Suprapubic skin (tissue), 4 donors: Measurements from ENCODE around the gene LMNTD2.

Source experiments
- EP300 ChIP-seq: sonication (generic); formaldehyde crosslinking; IDR thresholded peaks from one replicate; pipeline ENCODE4 v1.6.1; 2017; ENCODE audit warnings: antibody characterized with exemption
- POLR2A ChIP-seq, 2 donors: fragments of 450-650 bp; IDR thresholded peaks; one replicate each; pipeline ENCODE4 v1.6.1; 2017; ENCODE audit warnings: antibody characterized with exemption in 2 of 2, mild to moderate bottlenecking in 2 of 2, moderate library complexity in 2 of 2
- POLR2AphosphoS5 ChIP-seq, 3 donors: sonication (generic); formaldehyde crosslinking; IDR thresholded peaks; one replicate each; pipeline ENCODE4 v1.6.1; 2017; ENCODE audit warnings: antibody characterized with exemption in 3 of 3
- TF ChIP-seq, protein P1 (sequence below), 2 donors: fragments of 200-600 bp in 1 of 2; fragments of 450-650 bp in 1 of 2; sonication (generic) in 1 of 2; IDR thresholded peaks; one replicate each; pipeline ENCODE4 v1.5.1; 2016 to 2019; ENCODE audit warnings: antibody characterized with exemption in 2 of 2, mild to moderate bottlenecking in 1 of 2, moderate library complexity in 1 of 2

DNA sequence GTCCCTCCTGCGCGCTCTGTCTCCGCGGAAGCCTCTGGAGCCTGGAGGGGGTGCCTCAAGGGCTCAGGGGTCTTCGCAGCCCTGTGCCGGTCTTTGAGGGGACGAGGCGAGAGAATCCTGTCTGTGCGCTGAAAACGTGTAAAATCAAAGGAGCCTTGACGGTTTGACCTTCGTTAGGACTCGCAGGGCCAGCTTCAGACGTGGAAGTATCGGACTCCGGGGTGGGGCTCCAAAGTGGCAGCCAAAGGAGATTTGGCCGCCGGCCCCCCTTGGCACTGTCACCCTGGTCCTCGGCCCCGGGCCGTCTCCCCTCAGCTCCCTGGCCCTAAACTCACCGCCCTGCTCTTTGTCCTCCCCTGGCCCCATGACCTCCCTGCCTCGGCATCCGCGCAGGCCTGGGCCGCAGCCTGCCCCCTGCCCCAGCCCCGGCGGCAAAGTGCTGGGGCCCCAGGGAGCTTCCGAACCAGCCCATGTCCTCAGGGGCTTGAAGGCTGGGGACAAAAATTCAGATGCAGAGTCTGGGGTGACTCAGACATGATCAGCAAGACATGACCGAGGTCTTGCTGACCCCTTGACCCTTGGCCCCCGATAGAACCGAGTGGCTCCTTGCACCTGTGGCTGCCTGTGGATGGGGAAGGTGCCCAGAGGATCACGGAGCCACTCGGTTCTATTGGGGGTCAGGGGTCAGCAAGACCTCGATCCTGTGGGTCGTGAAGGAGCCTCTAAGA is 8.8 kb upstream of the LMNTD2 start:
- TF ChIP-seq, protein P1, sequence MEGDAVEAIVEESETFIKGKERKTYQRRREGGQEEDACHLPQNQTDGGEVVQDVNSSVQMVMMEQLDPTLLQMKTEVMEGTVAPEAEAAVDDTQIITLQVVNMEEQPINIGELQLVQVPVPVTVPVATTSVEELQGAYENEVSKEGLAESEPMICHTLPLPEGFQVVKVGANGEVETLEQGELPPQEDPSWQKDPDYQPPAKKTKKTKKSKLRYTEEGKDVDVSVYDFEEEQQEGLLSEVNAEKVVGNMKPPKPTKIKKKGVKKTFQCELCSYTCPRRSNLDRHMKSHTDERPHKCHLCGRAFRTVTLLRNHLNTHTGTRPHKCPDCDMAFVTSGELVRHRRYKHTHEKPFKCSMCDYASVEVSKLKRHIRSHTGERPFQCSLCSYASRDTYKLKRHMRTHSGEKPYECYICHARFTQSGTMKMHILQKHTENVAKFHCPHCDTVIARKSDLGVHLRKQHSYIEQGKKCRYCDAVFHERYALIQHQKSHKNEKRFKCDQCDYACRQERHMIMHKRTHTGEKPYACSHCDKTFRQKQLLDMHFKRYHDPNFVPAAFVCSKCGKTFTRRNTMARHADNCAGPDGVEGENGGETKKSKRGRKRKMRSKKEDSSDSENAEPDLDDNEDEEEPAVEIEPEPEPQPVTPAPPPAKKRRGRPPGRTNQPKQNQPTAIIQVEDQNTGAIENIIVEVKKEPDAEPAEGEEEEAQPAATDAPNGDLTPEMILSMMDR (IDR thresholded peaks at IDR 0.05) = no peak
- no peak for TF ChIP-seq POLR2A (IDR thresholded peaks at IDR 0.05)
- no peak for TF ChIP-seq POLR2AphosphoS5 (IDR thresholded peaks at IDR 0.05)
- no peak for TF ChIP-seq EP300
